ENCODE measurements around the gene SLC35F6.

The SLC35F6 gene

GRCh38 chr2:26770986-26771586 lies 7.0 kb downstream of the SLC35F6 start:
- DNase-seq, result peak; percentile 81
- TF ChIP-seq CTCF (IDR thresholded peaks at IDR 0.05; ENCODE audit: low read depth, low read length), result peak; percentile 59
- H3K4me1 ChIP-seq, result peaks cover 19% of the 10 kb centered on the region

DNA sequence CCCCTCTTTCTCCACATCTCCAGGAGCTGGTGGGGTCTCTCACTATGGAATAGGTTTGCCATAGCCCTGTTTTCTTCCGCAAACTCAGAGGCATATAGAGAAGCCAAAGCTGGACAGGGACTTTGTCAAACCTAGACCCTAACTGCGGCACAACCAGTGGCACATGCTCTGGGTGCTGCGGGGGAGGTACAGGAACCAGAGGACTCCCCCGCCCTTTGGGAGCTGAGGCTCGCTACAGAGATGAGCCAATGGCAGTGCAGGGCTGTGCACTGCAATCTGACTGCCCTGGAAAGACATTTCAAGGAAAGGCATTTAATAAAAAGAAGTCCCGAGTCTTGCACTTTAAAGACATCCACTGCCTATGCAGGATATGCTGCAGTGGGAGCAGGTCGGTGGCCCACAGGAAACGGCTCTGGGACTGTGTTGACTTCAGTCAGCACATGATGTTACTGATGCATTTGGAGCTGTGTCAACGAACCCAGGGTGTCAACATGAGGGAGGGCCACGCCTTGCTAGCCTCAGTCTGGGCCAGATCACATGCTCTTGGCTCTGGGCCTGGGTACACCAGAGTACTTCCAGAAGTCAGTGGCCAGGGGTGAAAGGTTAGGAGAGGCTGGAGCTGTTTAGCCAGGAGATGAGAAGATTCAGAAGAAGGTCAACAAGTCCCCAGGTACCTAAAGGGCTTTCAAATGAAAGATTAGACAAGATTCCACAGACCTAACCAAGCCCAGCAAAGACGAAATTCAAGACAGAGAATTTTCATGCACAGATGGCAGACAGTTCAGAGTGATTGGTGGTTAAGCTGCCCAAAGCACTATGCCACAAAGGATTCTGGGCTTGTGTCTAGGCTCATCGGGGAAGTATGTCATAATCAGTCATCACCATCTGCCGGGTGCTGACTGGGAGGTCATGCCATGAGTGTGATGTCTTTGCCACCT lies 8.2 kb downstream of the SLC35F6 start:
- H3K36me3 ChIP-seq, result peaks cover 29% of the 10 kb centered on the region
- no peak overlapping the region for H3K4me3 ChIP-seq (ENCODE audit: low read depth, low read length)
- TF ChIP-seq CTCF (IDR thresholded peaks at IDR 0.05; ENCODE audit: low read depth, low read length), result no peak
- H3K9me3 ChIP-seq, result no peaks in the 10 kb centered on the region
- H3K27me3 ChIP-seq, result no peaks in the 10 kb centered on the region
- DNase-seq, result no peak
- H3K4me1 ChIP-seq, result peaks cover 19% of the 10 kb centered on the region

More at GRCh38 chr2:26770986-26771586, 7.0 kb downstream of the SLC35F6 start:
- Histone ChIP-seq H3K4me3 (ENCODE audit: low read depth, low read length) (no peak overlapping the region), H3K9me3 (no peaks in the 10 kb centered on the region), H3K27me3 (no peaks in the 10 kb centered on the region), H3K36me3 (peaks cover 20% of the 10 kb centered on the region)

DNA sequence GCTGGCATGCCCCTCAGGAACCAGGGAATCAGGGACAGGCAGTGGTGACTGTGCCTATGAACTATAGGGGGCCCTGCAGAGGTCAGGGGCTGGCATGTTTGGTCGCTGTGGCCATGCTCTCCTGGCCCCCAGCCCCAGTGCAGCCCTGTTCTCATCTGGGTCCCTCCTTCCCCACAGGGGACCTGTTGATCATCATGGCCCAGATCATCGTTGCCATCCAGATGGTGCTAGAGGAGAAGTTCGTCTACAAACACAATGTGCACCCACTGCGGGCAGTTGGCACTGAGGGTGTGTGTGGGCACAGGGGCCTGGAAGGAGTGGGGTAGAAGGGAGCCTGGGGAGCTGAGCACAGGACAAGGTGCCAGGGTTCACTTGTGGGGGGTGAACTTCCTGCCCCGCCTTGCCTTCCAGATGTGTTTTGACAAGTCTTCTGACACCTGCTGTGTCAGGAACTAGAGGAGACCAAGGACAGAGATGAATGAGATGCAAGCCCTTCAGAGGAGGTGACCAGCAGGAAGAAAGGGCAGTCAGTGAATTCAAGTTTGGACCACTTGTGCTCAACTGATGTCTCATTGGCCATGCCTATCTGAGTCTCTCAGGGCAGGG lies 12.2 kb downstream of the SLC35F6 start:
- H3K27me3 ChIP-seq, result no peaks in the 10 kb centered on the region
- no peaks in the 10 kb centered on the region for H3K9me3 ChIP-seq
- no peak for DNase-seq
- H3K4me3 ChIP-seq (ENCODE audit: low read depth, low read length), result no peak overlapping the region
- no peak for TF ChIP-seq CTCF (IDR thresholded peaks at IDR 0.05; ENCODE audit: low read depth, low read length)
- peaks cover 12% of the 10 kb centered on the region for H3K4me1 ChIP-seq
- peaks cover 64% of the 10 kb centered on the region for H3K36me3 ChIP-seq

DNA sequence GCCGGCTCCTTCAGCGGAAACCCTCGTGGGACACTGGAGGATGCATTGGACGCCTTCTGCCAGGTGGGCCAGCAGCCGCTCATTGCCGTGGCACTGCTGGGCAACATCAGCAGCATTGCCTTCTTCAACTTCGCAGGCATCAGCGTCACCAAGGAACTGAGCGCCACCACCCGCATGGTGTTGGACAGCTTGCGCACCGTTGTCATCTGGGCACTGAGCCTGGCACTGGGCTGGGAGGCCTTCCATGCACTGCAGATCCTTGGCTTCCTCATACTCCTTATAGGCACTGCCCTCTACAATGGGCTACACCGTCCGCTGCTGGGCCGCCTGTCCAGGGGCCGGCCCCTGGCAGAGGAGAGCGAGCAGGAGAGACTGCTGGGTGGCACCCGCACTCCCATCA lies 14.0 kb downstream of the SLC35F6 start:
- Histone ChIP-seq H3K36me3 (peaks cover 59% of the 10 kb centered on the region), H3K4me3 (ENCODE audit: low read depth, low read length) (no peak overlapping the region), H3K27me3 (no peaks in the 10 kb centered on the region), H3K9me3 (no peaks in the 10 kb centered on the region), H3K4me1 (no peaks in the 10 kb centered on the region; the same call in 1 of the 2 replicates)
- no peak for DNase-seq
- TF ChIP-seq CTCF (IDR thresholded peaks at IDR 0.05; ENCODE audit: low read depth, low read length), result no peak

DNA sequence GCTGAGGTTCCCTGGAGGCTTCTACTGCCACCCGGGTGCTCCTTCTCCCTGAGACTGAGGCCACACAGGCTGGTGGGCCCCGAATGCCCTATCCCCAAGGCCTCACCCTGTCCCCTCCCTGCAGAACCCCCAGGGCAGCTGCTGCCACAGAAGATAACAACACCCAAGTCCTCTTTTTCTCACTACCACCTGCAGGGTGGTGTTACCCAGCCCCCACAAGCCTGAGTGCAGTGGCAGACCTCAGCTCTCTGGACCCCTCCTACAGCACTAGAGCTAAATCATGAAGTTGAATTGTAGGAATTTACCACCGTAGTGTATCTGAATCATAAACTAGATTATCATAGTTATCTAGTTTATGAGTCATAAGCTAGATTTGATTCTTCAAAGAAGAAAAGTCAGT lies 14.4 kb downstream of the SLC35F6 start:
- Histone ChIP-seq H3K27me3 (no peaks in the 10 kb centered on the region), H3K4me3 (ENCODE audit: low read depth, low read length) (no peak overlapping the region), H3K36me3 (peaks cover 59% of the 10 kb centered on the region), H3K4me1 (no peaks in the 10 kb centered on the region; the same call in 1 of the 2 replicates), H3K9me3 (no peaks in the 10 kb centered on the region)
- TF ChIP-seq CTCF (IDR thresholded peaks at IDR 0.05; ENCODE audit: low read depth, low read length), result no peak
- DNase-seq, result no peak

Measured in BE2C (cell line).